DMS114 treated with DMSO at 0.1 percent for 48 hours (cell line): Measurements from ENCODE around the gene FTCDNL1.
A peak's percentile ranks its signal among the peaks of the same experiment; 100 is the strongest.

Experiments
- DNase-seq: peaks from one replicate; lab custom pipeline; 2025; ENCODE audit not compliant: unreplicated experiment; lab: John Stamatoyannopoulos, UW

Gene FTCDNL1

DNA sequence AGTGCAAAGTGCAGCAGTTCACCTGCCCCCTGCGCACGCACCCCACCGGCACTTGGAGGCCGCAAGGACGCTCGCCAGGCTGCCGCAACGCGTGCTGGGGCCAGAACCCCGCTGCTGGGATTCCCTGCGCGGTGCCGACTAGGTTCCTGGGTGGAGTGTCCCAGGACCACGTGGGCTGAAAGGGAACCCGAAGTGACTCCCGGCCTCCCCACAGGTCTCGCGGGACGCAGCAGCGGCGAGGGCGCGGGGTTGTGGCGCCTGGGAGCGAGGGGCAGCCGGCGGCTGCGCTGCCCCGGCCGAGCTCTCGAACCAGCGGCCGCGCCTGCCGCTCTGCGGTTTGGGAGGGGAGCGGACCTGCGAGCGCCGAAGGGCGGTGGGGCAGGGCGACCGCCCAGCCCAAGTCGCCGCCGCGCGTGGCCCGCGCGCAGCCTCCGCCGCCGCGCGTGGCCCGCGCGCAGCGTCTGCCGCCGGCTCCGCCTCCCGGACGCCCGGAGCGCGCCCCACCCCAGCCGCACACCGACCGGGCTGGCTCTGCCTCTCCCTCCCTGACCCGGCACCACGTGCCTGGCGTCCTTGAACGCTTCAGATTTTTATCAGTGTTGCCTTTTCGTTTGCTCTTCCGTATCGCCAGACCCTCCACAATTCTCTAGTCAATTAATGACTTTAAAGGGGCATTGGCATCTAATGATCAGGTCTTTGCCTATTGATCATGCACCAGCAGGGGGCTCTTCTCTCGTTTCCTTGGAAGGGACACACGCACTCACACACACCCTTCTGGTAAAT lies at the start of gene FTCDNL1:
FTCDNL1 (minus strand) TSS at position 475 of the 783 bp plus-strand sequence. CDS start 2,230 bp downstream, outside the sequence.
- DNase-seq: peak; percentile 73

DNA sequence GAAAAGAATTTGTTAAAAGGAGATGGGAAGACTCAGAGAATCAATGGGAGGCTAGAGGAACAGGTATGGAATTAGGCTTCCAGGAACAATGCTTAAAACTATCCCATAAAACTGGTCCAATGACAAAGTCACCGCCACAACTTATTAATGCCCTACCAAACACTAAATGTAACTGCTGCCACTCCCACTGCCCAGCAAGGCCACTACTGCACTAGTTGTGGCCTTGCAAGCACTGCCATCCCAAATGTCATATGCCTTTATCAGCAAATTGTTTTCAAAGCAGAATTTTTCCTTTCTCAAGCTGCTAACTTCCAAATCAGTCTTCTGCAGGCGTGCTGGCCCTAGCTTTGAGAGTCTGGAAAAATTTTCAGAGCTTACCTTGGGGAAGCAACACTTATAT lies 45.6 kb upstream of the FTCDNL1 start:
- no peak for DNase-seq

DNA sequence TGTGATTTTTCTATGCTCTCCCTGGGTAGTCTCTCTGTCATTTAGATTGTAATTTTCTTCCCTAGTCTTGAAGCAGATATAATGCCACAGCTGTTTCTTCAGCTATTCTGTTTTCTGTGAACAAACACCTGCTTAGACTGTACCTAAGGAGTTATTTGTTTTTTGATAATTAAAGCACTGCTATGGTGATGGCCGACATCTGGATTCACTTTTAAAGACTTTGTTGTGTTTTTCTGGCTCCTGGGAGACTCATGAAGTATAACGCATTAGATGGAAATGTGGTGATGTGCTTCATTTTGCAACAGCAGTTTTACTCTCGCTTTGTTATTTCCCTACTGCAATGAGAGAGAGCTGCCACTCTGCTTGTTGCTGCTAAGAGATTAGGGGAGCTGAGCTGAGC lies 44.4 kb upstream of the FTCDNL1 start:
- DNase-seq: no peak

DNA sequence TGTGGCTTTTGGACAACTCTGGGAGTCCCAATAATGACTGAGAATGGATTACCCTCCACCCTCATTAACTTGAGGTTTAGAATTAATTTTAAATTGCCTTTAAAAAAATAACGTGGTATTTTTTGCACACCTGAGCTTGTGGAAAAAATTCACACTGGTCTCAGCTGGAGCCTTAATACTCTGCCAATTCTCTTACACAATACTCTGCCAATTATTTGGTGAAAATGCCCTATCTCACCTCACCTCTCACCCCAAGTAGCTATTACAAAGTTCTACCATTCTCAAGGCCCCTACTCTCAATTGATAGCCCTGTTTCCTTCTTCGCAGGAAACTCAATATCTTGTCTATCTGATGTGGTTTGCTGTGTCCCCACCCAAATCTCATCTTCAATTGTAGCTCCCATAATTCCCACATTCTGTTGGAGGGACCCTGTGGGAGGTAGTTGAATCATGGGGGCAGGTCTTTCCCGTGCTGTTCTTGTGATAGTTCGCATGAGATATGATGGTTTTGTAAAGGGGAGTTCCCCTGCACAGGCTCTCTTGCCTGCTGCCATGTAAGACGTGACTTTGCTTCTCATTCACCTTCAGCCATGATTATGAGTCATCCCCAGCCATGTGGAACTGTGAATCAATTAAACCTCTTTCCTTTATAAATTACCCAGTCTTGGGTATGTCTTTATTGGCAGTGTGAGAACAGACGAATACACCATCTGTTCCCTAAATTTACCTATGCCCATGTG lies 32.7 kb upstream of the FTCDNL1 start:
- DNase-seq: no peak

DNA sequence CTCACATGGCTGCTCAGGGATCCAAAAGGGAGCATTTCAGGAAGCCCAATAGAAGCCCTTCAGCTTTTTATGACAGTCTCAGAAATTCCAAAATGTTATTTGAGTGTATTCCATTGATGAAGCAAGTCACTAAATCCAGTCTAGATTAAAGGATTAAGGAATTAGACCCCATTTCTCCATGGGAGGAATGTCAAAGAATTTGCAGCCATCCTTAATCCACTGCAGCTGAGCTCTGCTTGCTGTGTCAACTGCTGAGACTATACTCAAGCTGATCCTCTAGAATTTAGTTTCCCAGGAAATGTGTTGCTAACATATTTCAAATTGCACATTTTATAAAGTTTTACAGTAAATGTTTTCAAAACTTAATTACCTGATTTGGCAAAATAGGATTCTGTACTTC lies 31.7 kb upstream of the FTCDNL1 start:
- DNase-seq: no peak

DNA sequence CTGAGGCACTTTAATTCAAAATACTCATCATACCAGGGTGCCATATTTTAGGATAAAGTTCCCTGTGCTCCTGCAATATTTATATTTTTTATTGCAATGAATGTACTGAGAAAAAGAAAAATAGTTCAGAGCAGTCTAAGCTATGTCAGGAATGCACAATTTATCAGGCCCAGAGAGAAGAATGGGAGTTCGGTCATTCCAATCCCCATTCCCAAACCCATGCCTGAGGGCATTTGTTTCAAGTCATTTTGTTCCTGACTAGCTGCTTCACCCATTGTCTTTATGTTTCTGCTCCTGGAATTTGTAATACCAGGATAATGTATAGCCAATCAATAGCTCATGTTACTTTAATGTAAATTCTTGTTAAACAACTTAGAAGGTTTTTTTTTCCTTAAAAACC lies 24.4 kb upstream of the FTCDNL1 start:
- no peak for DNase-seq

DNA sequence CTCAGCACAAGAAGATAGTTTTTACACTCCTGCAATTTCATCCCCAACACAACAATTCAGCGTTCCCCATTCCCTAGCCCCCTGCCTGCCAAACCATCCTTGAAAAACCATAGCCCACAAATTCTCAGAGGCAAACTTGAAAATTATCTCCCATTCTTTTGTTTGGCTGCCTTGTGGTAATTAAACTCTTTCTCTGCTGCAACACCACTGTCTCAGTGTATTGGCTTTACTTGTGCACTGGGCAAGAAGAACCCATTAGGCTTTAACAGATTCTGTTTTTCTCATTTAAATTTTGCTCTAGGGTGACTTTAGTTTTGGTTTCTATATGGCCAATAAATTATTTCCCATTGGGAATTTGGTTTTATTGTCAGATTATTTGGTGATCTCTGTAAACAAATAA lies 23.2 kb upstream of the FTCDNL1 start:
- no peak for DNase-seq

DNA sequence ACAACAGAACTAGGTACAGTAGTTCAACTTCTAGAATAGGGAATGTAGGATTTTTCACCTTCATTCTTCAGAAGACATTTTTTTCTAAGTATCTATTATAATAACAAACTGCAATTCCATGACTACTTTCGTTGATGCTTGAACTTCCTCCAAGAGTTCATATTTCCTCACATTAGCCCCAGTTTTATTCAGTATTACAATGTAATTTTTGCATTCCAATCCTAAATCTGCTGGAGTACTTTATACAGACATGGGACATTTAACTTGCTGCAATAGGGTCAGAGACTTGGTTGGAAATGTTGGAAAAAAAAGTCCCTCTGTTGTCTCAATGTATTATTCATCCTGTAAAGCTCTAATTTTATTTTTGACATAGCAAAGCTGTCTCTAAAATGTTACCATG lies 19.6 kb upstream of the FTCDNL1 start:
- no peak for DNase-seq

DNA sequence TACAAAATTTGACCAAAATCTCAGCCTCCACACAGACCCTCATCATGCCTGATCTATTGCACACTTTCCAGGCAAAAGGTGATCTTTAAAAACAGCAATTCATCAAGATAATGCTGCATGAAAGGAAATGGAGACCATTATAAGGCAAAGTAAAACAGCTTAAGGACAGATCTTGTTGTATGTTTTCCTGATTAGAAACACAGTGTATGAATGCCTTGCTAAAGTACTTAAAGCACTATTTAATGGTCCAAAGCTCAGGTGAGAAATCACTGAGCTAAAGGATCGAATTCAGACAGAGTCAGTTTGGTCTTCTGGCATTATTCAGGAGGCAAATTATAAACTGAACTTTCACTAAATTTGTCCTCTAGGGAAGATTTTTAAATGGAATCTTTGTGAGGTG lies 18.7 kb upstream of the FTCDNL1 start:
- no peak for DNase-seq

DNA sequence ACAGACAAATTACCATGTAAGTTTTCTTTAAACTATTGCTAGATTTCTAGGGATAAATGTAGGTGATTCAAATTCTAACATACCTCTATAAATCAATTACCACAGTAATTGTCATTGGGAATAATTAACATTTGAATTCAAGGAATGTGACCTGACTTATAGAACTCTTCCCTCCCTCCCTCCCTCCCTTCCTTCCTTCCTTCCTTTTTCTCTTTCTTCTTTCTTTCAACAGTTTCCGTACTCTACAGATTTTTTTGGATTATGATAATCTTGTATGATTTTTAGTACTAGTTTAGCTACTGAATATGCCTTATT lies 18.2 kb upstream of the FTCDNL1 start:
- peak; percentile 67 for DNase-seq

DNA sequence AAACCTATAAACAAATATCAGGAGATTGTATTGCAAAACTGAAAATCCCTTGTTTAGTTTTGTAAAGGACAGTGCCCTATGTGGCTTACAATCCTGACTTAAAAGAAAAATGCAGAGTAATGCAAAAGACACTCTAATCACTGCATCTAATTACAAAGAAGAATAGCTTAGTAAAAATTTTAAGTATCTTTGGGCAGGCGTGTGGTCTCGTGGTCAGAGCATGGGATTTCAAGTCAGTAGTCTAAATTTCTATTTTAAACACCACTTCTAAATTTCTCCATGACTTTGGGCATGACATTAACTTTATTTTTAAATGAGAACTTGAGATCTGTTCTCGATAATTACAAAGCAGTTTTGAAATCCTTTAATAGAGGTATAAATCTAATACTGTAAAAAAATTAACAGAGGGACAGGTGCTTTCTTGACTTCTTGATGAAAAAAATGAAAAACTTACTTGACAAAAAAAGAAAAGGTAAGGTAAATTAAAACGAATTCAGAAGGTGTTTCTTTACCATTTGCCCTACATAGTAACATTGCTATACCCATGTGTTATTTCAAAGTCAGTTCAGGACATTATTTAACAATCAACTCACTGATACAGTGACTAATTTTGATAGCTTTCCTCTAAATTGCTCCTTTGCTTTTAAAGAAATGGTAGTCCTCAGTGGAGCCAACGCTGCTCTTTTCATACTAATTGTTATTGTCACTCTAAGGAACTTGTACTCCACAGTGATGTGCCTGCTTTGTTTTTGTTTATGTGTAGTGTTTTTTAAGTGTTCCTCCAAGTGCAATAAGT lies 17.6 kb upstream of the FTCDNL1 start:
- no peak for DNase-seq

DNA sequence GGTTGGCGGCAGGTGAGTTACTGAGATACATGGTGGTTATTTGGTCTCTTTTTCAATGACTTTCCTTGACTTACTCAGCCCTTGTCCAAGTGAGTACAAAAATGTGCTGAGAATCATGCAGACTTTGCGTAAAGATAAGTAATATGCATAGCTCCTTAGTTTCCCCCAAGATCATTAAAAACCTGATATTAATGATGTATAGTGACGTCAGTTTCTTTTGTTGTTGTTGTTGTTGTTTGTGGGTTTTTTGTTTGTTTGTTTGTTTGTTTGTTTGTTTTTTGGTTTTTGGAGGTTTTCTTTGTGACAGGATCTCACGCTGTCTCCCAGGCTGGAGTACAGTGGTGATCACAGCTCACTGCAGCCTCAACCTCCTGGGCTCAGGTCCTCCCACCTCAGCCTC lies 14.9 kb upstream of the FTCDNL1 start:
- no peak for DNase-seq

DNA sequence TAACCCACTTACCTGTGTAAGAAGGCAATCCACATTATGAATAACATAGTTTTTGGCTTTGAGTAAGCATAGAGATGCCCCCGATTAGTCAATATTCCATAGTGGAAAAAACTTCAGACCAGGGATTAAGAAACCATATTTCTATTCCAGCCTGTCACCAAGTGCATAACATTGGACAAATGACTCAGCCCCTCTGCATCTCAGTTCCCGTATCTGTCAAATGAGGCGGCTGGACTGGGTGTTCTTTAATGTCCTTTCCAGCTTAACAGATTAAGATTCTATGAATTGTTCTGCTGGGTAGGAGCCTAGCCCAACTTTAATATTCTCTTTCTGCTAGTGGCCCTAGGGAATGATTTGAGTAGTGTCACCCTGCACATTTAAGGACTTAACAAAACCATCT lies 11.8 kb upstream of the FTCDNL1 start:
- DNase-seq: no peak

DNA sequence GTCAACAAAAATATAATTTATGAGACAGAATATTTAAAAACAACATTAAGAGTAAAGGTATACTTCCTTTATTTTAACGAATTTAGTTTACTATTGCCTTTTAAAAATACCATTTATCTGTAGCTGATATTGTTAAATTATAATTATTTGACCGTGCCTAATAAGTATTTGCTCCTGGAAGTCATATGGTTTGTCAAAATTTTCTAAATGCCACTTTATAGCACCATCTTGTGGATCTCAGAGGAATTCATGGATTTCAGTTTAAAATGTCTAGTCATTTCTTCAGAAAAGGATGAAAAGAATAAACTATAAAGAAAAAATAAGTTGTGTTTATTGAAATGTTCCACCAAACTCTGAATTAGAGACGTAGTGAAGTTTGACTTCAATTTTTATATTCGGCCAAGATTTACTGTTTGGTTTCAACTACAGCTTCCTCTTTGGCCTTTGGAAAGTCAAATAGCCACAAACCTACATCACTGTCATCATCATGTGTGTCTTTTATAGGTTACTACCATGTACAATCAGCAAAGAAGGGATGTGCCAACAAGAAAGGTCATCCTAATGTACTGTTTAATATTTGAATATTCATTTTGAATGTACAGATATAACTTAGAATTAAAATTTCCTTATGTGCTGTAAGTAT lies 10.3 kb upstream of the FTCDNL1 start:
- DNase-seq: peak; percentile 53

DNA sequence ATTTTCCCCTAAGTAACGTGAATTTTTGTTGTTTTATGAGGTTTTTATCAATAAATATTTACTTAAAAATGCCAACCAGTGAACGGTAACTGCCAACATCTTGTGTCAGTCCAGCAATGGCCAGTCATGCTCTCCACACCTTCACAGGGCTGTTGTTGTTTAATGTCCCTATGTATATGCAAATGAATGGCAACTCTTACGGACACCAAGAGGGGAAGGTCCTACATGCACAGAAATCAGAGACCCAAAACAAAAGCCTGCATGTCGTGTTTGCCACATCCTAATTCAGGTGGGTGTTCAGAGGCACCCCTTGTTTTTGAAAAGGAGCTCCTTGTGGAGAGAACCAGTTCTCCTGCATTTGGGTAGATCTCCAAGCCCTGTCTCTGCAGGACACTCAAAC lies 4.8 kb upstream of the FTCDNL1 start:
- DNase-seq: no peak

DNA sequence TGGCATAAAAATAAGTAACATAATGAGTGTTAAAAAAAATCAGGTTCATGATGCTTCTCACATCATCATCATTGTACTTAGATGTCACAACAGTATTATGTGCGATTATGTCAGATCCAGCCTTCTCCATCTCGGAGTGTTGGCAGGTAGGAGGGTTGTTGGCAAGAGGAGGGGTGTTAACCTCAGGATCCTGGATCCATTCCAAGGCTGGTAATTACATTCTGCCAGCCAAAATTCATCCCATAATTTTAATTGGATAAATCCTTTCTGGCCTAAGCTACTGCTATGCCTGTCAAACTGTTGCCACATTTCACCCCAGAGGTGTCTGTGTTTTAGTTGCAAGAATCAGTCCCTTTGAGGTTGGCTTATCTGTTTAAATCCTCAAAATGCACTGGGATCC lies 891 bp upstream of the FTCDNL1 start:
- DNase-seq: no peak

DNA sequence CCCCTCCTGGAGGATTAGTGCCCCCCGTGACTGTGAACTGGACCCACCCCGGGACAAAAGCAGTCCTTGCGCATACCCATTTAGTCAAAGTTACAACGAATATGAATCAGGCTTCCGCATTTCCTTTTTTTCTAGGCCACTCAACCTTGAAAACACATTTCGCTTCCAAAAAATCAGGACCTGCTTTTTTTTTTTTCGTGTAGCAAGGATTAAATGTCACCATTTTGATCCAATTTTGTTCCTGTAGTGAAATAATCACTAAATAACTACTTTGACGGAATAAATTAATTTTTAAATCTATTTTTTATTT lies 464 bp upstream of the FTCDNL1 start:
- no peak for DNase-seq

DNA sequence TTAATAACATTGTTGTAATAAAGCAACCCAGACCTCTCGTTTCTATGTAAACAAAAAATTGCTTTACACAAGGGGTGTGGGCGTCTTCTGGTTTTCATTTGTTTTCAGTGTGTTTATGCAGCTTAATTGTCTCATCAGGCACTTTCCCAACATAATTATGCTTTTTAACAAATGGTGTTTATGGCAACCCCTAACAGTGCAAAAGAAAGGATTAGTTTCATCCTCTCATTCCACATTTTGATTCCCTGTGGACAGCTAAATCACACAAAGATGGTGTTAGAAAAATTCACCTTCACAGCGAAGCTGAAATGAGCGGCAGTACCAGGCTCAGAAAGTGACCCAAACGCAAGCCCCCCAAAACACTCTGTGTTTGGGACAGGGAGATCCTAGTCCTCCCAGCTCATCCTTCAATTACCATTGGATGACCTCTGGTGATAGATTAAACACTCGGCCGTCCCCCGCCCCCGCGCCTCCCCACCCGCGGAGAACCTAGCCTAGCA lies 724 bp downstream of the FTCDNL1 start:
- no peak for DNase-seq

DNA sequence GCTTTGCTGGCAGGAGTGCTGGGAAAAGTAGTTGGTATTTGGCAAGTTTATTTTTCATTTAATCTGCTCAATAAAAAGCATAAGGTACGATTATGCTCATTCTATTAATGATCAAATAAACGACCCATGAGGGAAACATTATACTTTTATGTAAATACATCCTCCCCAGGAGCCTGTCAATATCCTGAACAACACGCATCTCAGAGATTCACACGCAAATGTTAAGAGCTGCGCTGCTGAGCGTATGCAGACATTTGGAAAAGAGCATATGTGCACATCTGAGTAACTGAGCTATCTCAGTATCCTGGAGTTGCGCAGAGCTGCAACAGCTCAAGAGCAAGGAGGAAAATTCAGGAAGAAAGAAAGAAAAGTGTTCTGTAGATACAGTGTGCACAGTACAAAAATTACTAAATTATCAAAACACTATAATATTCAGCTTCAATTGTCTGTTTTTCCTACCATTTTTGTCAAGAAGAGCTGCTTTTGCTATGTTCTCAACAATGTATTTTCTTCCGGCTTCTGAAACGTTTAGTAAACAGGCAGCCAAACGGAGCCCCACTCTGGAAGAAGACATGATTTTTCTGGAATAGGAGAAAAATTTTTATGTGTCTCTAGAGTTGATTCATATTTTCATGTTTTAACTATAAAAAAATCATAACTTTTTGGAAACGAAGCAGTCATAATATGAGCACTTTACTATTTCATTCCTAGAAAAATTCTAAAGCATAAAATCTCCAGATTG lies 2.4 kb downstream of the FTCDNL1 start:
- DNase-seq: no peak

DNA sequence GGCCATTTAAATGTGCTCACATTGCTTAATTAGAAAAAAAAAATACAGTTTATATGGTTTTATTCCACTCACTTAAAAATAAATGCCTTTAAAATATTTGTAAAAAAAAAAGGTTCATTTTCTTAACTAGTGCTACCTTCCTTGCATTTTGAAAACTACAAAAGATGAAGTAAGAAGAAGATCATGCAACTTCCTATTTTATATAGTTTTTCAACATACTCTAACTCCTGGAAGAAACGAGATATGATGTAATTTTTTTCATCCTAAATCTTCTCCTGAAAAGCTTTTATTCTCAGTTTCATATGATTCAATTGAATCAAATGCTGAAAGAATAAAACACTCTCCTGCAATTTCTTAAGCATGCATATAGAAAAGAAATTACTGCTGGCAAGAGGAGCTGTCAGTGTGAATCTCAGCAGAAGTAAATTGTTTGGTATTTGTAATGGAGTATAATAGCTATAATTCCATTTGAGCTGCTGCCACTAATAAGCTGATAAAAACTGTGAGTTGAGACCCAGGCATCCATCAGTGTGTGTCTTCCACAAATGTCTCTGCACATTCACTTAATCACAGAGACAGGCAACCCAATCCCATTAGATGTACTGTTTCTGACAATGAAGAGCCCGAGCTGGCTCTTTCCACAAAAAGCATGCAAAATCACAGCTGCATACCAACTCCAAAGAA lies 3.7 kb downstream of the FTCDNL1 start:
- peak; percentile 93 for DNase-seq
